Fibroblast of peridontal ligament (primary cell): ENCODE measurements around the gene STAG1.
A peak's percentile ranks its signal among the peaks of the same experiment; 100 is the strongest.
"Not testable (repeated sequence)": the region's sequence is repeated elsewhere in the genome, so short reads cannot be mapped to it uniquely, and the experiment has no call there.

ENCODE experiments used
- DNase-seq: peaks from one replicate; pipeline ENCODE4 v3.0.0-alpha.2; 2010; ENCODE audit errors: extremely low read depth

STAG1 gene

GRCh38 chr3:136745916-136746315 is 6.3 kb downstream of the STAG1 start:
- DNase-seq = no peak

- no peak for DNase-seq
These were observed 11.1 kb downstream of the STAG1 start for GRCh38 chr3:136741063-136741462.

GRCh38 chr3:136740351-136740958 is 11.7 kb downstream of the STAG1 start:
- no peak for DNase-seq

- DNase-seq = not testable (repeated sequence)
These were observed 15.2 kb downstream of the STAG1 start for GRCh38 chr3:136736950-136737349.

- DNase-seq = no peak
These were observed 17.1 kb downstream of the STAG1 start for GRCh38 chr3:136735103-136735502.

- no peak for DNase-seq
These were observed 17.7 kb downstream of the STAG1 start for GRCh38 chr3:136734382-136735070.

GRCh38 chr3:136733317-136733833 is 18.8 kb downstream of the STAG1 start:
- DNase-seq = peak; percentile 53

- no peak for DNase-seq
These were observed 20.8 kb downstream of the STAG1 start for GRCh38 chr3:136731274-136731884.

- DNase-seq = no peak
These were observed 21.4 kb downstream of the STAG1 start for GRCh38 chr3:136730595-136731273.

- DNase-seq = peak; percentile 92
These were observed 23.3 kb downstream of the STAG1 start for GRCh38 chr3:136728918-136729317.

- DNase-seq = no peak
These were observed 23.7 kb downstream of the STAG1 start for GRCh38 chr3:136728473-136728872.

- no peak for DNase-seq
These were observed 26.7 kb downstream of the STAG1 start for GRCh38 chr3:136725468-136725867.

- DNase-seq = not testable (repeated sequence)
These were observed 29.3 kb downstream of the STAG1 start for GRCh38 chr3:136722916-136723315.

- not testable (repeated sequence) for DNase-seq
These were observed 29.8 kb downstream of the STAG1 start for GRCh38 chr3:136722399-136722798.

- DNase-seq = no peak
These were observed 32.1 kb downstream of the STAG1 start for GRCh38 chr3:136720091-136720490.

- DNase-seq = no peak
These were observed 35.5 kb downstream of the STAG1 start for GRCh38 chr3:136716629-136717028.

GRCh38 chr3:136714020-136714419 is 38.2 kb downstream of the STAG1 start:
- DNase-seq = no peak

- no peak for DNase-seq
These were observed 39.2 kb downstream of the STAG1 start for GRCh38 chr3:136712941-136713340.

- not testable (repeated sequence) for DNase-seq
These were observed 40.3 kb downstream of the STAG1 start for GRCh38 chr3:136711888-136712287.

GRCh38 chr3:136711277-136711676 is 40.9 kb downstream of the STAG1 start:
- DNase-seq = no peak

- DNase-seq = not testable (repeated sequence)
These were observed 42.4 kb downstream of the STAG1 start for GRCh38 chr3:136709775-136710174.

GRCh38 chr3:136708333-136708985 is 43.7 kb downstream of the STAG1 start:
- no peak for DNase-seq
